WI38 (cell line): ENCODE results near the gene MEGF10.
A peak's percentile ranks its signal among the peaks of the same experiment; 100 is the strongest.

Experiments
- H3K4me3 ChIP-seq: 2 replicates; pipeline ENCODE4 v1.5.1; 2011; ENCODE audit warnings: low read depth, mild to moderate bottlenecking, control low read depth, low read length
- TF ChIP-seq, protein P1 (sequence below): IDR thresholded peaks from 2 replicates; pipeline ENCODE4 v1.5.1; 2012; ENCODE audit warnings: low read depth, mild to moderate bottlenecking, control low read depth, low read length

Gene MEGF10

DNA sequence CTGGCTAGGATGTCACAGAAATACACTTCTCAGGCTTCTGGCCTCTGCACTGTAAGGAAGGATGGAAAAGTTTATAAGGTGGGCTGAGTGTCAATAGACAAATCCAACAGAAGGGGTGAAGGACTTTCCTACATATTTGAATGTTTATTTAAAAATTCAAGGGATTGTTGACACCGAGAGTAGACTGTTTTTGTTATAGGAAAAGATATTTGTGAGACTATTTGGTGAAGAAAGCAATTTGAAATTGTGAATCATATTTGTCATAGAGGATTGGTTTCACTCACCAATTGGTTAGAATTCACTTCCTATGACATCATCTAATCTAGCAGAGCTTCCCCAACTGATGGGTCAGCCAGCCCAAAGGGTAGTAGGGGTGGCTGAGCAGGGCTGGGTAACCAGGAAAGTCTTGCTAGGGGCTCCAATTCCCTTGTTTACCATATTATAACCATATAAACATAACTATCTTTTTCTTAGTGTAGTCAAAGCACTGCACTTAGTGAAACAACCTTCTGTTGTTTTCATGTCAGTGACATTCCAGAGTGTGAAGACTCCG, 14.9 kb upstream of the MEGF10 start:
- H3K4me3 ChIP-seq = no peak overlapping the region
- TF ChIP-seq, protein P1, sequence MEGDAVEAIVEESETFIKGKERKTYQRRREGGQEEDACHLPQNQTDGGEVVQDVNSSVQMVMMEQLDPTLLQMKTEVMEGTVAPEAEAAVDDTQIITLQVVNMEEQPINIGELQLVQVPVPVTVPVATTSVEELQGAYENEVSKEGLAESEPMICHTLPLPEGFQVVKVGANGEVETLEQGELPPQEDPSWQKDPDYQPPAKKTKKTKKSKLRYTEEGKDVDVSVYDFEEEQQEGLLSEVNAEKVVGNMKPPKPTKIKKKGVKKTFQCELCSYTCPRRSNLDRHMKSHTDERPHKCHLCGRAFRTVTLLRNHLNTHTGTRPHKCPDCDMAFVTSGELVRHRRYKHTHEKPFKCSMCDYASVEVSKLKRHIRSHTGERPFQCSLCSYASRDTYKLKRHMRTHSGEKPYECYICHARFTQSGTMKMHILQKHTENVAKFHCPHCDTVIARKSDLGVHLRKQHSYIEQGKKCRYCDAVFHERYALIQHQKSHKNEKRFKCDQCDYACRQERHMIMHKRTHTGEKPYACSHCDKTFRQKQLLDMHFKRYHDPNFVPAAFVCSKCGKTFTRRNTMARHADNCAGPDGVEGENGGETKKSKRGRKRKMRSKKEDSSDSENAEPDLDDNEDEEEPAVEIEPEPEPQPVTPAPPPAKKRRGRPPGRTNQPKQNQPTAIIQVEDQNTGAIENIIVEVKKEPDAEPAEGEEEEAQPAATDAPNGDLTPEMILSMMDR = no peak

DNA sequence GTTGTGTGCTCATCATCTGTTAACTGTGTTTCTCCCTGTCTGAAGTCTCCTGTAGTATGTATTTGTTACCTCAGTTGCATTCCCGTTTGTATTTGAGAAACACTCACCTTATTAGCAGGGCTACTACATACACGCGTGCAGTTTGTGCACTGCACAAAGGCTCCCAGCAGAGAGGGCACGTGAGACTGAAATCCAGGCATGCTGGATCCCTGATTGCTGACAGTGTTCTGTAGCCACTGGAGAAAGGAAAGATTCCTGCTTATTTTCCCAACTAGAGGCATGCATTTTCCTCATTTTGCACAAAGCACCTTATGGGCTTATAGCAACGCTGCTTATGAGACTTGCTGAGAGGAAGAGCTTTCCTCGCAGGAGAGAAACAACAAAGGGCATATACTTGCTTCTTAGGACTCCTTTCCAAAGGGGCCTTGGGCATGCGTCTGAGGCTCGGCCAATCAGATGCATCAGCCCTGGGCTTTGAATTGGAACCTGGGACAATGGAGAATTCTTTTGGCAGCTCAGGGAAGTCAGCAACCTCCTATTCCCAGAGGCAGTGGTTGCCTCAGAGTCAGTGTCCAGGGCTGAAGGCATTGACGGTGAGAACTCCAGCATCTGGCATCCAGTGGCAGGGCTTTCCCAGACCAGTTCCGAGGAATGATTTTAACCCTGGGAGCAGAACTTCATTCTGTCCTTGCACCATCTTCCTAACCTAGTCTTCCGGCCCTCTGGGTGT, 9.9 kb upstream of the MEGF10 start:
- no peak overlapping the region for H3K4me3 ChIP-seq
- TF ChIP-seq, protein P1 = no peak

- no peak overlapping the region for H3K4me3 ChIP-seq
- TF ChIP-seq, protein P1 = no peak
Observed at GRCh38 chr5:127281609-127282008, 9.0 kb upstream of the MEGF10 start.

DNA sequence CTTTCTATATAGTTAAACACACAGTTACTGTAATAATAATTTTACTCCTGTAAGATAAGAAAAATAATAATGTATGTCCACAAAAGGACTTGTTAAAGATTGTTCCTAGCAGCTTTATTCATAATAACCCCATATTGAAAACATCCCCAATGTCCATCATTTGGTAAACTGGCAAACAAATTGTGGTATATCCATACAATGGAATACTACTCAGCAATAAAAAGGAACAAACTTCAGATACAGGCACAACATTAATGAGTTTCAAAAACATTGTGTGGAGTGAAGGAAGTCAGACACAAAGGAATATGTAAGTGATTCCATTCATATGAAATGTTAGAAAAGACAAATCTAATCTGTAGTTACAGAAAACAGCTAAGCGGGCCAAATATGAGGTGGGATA, 1.9 kb upstream of the MEGF10 start:
- TF ChIP-seq, protein P1 = no peak

DNA sequence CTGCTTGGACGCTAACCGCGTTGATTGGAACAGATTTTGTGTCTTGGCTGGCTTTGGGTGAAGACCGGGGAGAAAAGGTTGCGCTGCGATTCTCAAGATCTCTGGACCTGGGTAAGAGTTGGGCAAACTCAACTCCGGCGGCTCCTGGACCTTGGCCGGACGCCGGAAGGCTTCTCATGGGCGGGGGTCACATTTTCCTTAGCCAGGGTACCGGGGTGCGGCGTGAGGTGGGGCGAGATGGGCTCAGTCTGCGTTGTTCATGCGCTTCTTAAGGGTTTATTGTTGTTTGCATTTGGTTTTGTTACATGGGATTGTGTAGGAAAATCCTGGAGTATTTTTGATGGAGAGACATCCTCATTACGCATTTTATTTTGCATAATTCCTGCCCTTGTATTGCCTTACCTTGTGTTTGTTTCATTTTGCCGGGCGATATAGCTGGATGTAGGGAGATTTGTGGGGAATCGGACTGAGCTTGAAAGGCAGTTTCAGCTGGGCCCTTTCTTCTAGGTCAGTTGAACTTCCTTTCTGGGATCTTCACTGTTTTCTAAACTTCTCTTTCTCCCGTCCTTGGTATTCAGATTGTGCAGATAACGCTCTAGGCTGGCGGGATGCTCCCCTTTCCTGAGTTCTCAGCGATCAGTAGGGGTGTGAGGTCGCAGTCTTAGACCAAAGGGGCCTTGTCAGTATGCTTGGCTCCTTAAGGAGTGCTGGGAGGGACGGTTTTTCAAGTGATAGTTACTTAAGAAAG, 524 bp downstream of the MEGF10 start:
- peak overlapping the region; percentile 9; the same call in 1 of the 2 replicates for H3K4me3 ChIP-seq
- TF ChIP-seq, protein P1 = no peak

More for the DNA sequence above, 1.9 kb upstream of the MEGF10 start:
- no peak overlapping the region for H3K4me3 ChIP-seq

DNA sequence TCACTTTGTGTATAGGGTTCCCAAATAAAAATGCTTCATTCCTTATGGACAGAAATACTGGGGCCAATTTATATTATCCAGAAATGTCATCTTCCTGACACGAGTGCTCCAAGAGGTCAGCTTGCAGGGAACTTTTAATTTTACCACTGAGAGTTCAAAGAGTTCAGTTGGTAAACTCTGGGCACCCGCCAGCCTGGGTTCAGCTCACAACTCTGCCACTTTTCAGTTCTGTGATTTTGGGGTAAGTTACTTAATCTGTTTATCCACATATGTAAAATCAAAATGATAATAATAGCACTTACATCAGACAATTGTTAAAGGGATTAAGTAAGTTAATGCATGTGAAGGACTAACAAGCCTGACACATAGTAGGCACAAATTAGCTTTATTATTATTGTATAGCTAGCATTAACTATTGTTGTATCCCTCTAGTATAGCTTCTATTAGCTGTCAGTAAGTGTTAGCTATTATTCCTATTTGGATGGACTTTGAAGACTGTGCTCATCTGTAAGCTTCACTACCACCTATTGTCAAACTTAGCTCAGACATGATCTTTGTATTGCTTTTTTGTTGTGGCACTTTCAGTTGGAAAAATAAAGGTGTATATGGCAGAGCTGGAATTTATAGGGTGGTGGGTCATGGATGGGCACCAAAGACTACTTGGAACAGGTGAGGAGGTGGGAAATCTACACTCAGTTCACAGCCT, 1.6 kb downstream of the MEGF10 start:
- TF ChIP-seq, protein P1 = no peak
- no peak overlapping the region for H3K4me3 ChIP-seq

GRCh38 chr5:127293373-127293772, 2.8 kb downstream of the MEGF10 start:
- H3K4me3 ChIP-seq = no peak overlapping the region
- TF ChIP-seq, protein P1 = no peak
